ENCODE measurements around the gene DOCK7. TPM values are rescaled to one million over a fixed set of nuclear protein-coding genes. Genes with fewer than 3 reads are reported as not detected.

Gene DOCK7
- total RNA-seq, 3 donors from 2014 or later, result 35.7 to 60.7 (median 49.2) TPM

DNA sequence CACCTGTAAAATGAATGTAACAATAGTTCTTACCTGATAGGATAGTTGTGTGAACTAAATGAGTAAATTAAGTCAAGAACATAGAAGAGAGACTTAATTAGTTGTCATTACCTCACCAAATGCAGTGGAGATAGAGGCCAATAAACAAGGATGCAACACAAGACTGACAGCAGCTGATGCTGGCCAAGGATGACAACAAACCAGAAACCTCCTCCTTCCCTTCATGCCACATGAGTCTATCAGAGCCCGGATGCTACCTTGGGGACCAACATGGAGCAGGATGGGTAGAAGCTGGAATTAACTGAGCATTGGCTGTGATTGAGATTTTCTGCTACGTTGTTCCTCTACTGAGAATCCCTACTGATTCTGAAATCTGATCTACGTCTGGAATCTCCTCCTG is 281.6 kb downstream of the DOCK7 start:
- Histone ChIP-seq H3K36me3 (no peaks in the 10 kb centered on the region), H3K9me3 (no peaks in the 10 kb centered on the region), H3K4me1 (no peaks in the 10 kb centered on the region), H3K4me3 (no peak overlapping the region), H3K27ac (no peak overlapping the region), H3K27me3 (no peaks in the 10 kb centered on the region)
- intact Hi-C loops (cut with DNase I; ENCODE audit: low total_unique reads), result loop anchor here (10.0 kb wide), 1 partner anchor 232 kb away; no protein-coding TSS in a partner anchor
- TF ChIP-seq POLR2AphosphoS5 (IDR thresholded peaks at IDR 0.05) (no peak), POLR2A (IDR thresholded peaks at IDR 0.05) (no peak)
- TF ChIP-seq, protein P1, sequence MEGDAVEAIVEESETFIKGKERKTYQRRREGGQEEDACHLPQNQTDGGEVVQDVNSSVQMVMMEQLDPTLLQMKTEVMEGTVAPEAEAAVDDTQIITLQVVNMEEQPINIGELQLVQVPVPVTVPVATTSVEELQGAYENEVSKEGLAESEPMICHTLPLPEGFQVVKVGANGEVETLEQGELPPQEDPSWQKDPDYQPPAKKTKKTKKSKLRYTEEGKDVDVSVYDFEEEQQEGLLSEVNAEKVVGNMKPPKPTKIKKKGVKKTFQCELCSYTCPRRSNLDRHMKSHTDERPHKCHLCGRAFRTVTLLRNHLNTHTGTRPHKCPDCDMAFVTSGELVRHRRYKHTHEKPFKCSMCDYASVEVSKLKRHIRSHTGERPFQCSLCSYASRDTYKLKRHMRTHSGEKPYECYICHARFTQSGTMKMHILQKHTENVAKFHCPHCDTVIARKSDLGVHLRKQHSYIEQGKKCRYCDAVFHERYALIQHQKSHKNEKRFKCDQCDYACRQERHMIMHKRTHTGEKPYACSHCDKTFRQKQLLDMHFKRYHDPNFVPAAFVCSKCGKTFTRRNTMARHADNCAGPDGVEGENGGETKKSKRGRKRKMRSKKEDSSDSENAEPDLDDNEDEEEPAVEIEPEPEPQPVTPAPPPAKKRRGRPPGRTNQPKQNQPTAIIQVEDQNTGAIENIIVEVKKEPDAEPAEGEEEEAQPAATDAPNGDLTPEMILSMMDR (IDR thresholded peaks at IDR 0.05), result no peak
- DNase-seq (ENCODE audit: low spot score in 2 of 2), result no peak

DNA sequence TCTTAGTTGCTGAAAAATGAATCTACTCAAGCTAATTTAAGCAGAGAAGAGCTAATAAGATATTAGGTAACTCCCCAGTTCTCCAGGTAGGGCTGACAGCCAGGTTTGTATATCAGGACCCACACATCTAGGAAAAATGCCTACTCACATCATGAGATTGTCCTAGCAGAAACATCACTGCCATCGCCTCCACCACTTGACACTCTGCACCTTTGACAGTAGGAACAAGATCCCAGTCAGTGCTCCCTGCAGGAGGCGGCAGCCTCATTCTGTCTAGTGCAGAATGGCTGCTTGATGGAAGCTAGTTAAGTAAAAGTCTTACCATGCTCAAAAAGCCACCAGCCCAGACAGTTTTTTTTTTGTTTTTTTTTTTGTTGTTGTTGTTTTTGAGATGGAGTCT is 282.9 kb downstream of the DOCK7 start:
- Histone ChIP-seq H3K4me3 (no peak overlapping the region), H3K27ac (no peak overlapping the region), H3K4me1 (no peaks in the 10 kb centered on the region), H3K36me3 (no peaks in the 10 kb centered on the region), H3K27me3 (no peaks in the 10 kb centered on the region), H3K9me3 (no peaks in the 10 kb centered on the region)
- DNase-seq (ENCODE audit: low spot score in 2 of 2), result no peak
- TF ChIP-seq, protein P1 (IDR thresholded peaks at IDR 0.05), result no peak
- TF ChIP-seq POLR2A (IDR thresholded peaks at IDR 0.05), result no peak
- TF ChIP-seq POLR2AphosphoS5 (IDR thresholded peaks at IDR 0.05), result no peak
- intact Hi-C loops (cut with DNase I; ENCODE audit: low total_unique reads), result loop anchor here (10.0 kb wide), 1 partner anchor 230 kb away; no protein-coding TSS in a partner anchor

Other genes with a start within 250 kb of the DOCK7 start
- gene ANGPTL3, start 90.9 kb downstream of the DOCK7 start, total RNA-seq, result not detected
- gene ATG4C, start 95.7 kb upstream of the DOCK7 start, total RNA-seq, result 10 to 100 TPM in 2 of 3 donors, 1 to 10 TPM in 1; 9.1 to 17.1 (median 13.8) TPM

All from breast epithelium (tissue), 4 donors.